ENCODE data around the gene SULT4A1.

The SULT4A1 gene

DNA sequence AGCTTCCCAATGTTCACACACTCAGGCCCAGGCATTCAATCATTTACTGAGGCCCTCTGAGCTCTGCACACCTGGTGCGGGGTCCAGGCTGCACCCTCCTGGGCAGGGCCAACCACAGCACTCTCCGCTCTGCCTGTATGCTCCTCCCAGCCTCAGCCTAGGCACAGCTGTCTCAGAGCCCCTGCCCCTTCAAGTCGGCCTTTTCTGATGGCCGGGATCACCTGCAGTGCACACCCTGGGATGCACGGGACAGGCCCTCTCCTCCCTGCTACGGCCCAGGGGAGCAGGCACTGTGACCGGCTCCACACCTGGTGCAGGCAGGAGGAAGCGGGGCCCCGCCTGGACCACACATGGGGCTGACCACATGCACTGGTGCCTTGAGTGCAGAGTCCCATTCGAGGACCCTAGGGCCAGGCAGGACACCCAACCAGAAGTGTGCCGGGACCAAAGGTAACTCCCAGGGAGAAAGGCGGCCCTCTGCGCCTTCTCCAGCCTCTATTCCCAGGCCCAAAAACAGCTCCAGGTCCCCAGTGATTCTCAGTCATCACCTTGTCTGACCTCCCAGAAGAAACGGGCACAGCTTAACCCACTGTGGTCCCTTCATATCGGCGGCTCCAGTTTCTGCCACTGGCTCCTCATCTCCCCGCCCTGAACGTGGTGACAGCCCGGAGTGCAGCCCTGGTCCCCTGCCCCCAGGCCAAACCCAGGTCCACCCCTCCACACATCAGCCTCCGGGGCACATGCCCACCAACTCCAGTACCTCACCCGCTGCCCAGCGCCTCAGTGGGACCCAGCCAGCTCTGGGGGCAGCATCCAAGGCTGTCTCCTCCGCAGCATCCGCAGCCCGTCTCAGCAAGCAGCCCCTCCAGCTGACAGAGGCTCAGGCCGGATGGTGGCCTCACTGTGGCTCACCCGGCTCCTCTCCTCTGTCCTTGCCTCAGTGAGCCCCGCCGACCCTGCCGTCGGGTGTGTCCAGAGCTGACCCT lies 17.5 kb downstream of the SULT4A1 start:
- no peak for DNase-seq (ENCODE audit: low spot score)

- no peak for DNase-seq (ENCODE audit: low spot score)
Measured at GRCh38 chr22:43843783-43844530, 18.4 kb downstream of the SULT4A1 start.

- DNase-seq (ENCODE audit: low spot score) = no peak
Measured at GRCh38 chr22:43841742-43842141, 20.6 kb downstream of the SULT4A1 start.

DNA sequence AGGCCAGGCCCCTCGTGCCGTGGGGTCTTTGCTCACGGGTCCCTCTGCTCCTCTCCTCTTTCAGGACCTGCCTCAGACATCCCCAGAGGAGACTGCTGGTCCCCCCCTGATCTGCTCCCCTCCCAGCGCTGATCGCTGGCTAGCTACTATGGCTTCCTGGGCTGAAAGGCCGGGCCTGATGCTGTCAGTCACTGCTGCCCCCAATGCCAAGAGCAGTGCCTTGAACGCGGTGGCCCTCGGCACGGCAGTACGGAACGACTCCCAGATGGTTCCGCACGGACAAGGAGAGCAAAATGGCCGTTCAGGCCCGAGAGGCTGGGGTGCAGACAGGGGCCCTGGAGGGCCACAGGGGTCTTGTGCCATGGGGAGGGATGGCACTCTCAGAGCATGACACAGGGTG lies 21.5 kb downstream of the SULT4A1 start:
- DNase-seq (ENCODE audit: low spot score) = no peak

GRCh38 chr22:43840431-43840830 lies 21.9 kb downstream of the SULT4A1 start:
- no peak for DNase-seq (ENCODE audit: low spot score)

DNA sequence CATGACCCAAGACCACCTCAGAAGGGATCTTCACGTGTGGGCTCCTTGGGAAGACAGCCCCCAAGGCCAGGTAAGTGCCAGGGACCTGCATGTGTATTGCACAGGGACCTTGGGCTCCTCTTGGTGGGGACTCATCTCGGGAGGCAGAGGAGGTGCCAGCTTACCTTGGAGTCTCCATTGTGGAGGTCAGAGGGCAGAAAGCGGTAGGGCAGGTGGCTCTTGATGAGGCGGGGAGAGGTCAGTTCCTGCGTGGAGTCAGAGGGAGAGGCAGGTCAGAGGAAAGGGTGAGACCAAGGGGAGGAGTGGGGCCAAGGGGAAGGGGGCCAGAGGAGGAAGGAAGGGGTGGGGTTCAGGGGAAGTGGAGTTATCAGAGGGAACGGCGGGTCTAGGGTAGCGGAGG lies 22.5 kb downstream of the SULT4A1 start:
- DNase-seq (ENCODE audit: low spot score) = no peak

GRCh38 chr22:43838571-43839307 lies 23.6 kb downstream of the SULT4A1 start:
- DNase-seq (ENCODE audit: low spot score) = no peak

DNA sequence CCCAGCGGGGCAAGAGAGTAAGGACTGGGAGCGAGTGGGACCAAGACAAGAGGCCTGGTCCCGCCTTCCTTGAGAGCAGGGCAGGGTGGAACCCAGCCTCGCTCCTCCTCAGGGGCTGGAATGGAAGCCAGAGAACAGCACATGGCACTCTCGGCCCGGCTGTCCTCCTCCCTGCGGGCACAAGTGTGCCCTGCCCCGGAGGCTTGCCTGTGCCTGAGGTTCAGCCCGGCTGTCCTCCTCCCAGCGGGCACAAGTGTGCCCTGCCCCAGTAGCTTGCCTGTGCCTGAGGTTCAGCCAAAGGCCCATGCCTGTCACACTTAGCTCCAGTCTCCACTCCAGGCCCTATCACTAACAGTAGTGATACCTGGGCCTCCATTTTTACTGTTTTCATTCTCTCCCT lies 24.2 kb downstream of the SULT4A1 start:
- no peak for DNase-seq (ENCODE audit: low spot score)

- no peak for DNase-seq (ENCODE audit: low spot score)
Measured at GRCh38 chr22:43837666-43838065, 24.6 kb downstream of the SULT4A1 start.

GRCh38 chr22:43835736-43836135 lies 26.6 kb downstream of the SULT4A1 start:
- no peak for DNase-seq (ENCODE audit: low spot score)

DNA sequence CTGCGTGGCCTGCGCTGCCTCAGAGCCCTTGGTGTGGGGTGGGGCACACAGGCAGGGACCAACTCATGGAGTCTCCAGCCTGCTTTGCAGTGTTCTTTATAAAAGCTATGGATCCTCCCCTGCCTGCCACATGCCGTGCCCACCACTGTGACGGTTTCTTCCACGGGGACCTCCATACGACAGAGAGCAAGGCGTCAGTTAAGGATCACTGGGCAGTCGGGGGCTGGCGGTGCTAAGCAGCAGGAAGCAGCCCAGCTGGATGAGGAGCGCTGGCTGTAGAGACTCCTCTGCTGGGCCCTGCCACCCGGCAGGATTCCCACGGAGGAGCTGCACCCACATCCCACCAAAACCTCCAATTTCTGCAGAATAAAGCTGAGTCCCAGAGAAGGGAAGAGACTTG lies 27.1 kb downstream of the SULT4A1 start:
- DNase-seq (ENCODE audit: low spot score) = no peak

DNA sequence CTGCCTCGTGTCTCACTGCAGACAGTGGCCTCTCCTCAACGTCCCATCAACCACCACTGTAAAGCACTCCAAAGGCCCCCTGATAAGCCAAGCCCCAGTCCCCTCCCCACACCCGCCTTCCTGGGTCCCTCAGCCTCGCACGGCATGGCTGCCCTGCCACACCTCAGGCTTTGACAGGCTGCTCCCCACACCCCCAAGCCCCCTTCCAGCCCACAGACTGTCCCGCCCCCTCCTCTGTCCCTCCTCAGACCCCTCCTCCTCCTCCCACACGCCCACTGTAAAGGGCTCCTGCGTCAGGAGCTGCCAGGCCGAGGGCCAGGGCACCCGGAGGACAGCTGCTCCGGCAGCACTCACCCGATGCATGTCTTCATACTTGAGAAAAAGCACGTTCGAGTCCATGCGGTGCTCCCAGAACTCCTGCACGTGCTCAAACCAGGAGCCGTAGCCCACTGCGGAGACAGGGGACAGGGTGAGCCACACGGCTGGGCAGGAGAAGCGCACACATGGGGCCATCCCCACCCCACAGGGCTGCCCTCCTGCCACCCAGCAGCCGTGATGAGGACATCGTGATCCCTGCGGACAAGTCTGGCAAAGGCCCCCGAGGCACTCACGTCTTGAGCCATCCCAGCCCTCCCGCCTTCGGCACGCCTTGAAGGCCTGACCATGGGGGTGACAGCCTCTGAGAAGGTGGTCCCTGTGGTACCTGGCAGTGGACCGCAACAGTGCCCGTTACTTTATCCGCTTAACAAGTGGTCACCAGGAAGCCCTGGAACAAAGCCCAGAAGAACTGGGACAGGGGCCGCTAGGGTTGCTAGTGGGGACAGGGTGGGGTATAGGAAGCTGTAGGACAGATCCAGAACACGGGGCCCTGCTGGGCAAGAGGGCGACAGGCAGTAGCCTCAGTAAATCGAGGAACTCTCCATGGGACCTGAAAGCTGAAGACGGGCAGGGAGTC lies 28.8 kb downstream of the SULT4A1 start:
- no peak for DNase-seq (ENCODE audit: low spot score)

DNA sequence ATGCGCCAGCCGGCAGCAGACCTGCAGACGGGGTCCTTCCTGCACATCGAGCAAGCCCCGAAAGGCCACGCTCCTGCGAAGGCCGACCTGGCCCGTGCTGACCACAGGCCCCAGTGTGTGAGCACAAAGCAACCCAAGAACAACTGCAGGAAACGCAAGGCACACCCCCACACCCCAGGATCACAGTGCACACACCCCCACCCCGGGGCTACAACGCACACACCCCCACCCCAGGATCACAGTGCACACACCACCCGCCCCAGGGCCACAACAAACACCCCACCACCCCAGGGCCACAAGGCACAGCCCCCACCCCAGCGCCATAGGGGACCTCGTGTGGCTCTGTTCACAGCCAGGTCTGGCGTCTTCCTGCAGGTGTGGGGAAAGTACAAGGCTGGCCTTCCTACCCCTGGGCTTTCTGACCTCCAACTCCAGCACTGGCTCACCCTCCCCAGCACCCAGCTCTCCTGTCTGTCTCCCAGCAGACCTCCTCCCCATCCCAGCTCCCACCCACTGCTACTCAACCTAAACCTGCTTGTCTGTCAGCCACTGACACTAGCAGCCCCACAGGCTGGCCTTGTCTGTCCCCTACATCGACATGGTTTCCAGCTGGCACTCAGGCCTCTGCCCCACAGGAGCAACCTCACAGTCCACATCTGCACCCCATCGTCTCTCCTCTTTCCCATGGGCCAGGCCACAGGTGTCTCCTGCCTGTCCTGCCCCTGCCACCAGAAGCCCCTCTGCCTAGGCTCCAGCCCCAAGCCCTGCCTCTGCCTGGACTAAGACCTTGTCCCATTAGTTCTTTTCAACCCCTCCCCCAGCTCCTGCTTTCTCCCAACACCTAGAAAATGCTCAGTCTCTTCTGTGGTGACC lies 29.7 kb downstream of the SULT4A1 start:
- DNase-seq (ENCODE audit: low spot score) = no peak

DNA sequence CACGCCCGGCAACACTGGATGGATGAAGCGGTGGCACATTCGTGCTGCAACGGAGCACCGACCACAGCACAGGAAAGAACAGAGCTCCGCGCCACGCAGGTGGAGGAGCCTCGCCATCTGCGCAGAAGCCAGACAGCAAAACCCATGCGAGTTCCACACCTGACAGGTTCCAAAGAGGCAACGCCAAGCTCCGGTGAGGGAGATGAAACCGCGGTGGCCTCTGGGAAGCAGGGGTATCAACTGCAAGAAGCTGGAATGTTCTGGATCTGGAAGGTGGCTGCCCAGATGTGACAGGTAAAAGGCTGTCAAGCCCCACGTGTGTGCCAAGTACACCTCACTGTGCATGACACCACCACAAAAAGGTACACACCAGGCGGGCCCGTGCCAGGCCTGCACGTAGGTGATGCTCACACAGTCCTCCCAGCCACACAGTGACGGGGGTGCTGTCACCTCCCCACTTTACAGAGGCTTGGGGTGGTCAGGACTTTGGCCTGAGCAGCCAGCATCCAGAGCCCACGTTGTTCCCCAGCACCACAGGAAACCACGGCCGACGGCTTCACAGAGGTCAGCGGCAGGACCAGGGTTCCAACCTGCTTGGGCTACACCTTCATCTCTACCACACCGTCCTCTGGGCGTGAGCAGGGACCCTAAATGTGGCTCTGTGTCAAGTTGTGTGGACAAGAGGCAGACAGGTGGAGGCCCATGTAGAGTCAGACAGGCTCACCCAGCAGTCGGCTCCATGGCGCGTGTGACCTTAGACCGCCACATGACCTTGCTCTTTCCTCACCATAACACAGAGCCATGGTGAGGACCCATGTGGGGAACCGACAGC lies 30.5 kb downstream of the SULT4A1 start:
- DNase-seq (ENCODE audit: low spot score) = no peak

DNA sequence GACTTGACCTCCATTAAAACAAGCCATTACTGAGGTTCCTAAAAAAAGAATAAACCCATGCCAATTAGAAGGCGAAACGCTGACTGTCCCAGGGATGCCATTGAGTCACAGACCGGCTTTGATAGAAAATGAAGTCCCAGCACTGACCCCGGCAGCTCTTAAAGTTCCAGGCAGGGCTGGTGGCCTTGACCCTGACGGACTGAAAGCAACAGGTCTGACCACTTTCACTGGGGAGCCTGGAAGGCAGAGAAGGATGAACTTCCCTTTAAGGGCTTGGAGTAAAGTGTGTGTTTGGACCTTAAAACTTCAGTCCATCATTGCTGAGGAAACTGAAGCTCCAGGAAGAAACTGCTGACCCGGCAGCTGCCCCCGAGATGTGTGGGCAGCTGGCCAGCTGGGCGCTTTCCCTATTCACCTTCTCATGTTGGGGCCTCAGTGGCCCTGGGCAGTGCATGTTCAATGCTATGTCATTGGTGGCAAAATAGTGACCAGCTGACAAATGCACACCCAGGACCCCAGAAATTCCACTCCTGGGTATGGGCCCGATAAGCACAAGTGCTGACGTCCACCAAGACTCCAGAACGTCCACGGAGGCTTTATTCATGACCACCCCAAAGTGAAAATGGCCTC lies 31.3 kb downstream of the SULT4A1 start:
- DNase-seq (ENCODE audit: low spot score) = no peak

GRCh38 chr22:43829904-43830851 lies 32.1 kb downstream of the SULT4A1 start:
- DNase-seq (ENCODE audit: low spot score) = no peak

- peak; percentile 11 for DNase-seq (ENCODE audit: low spot score)
Measured at GRCh38 chr22:43828998-43829782, 33.1 kb downstream of the SULT4A1 start.

All from globus pallidus (tissue), 1 donor.